ENCODE measurements around the gene TCP11. TPM values are rescaled to one million over a fixed set of nuclear protein-coding genes. Genes with fewer than 3 reads are reported as not detected.

The TCP11 gene
- total RNA-seq, 1 experiment from 2014 or later: not detected

- intact Hi-C loops (cut with micrococcal nuclease; ENCODE audit: unreplicated experiment) (no loop called here), in situ Hi-C loops (cut with HindIII; ENCODE audit: low pct_unique_long_range_greater_than_20kb, low sequenced_read_pairs) (no loop called here)
- Histone ChIP-seq H3K36me3 (ENCODE audit: control insufficient read depth, insufficient read depth, low read length) (no peaks in the 10 kb centered on the region), H3K9me3 (ENCODE audit: control insufficient read depth, insufficient read depth, low read depth, low read length) (no peaks in the 10 kb centered on the region), H3K27me3 (ENCODE audit: control insufficient read depth, insufficient read depth, low read length) (no peaks in the 10 kb centered on the region), H3K4me1 (ENCODE audit: control insufficient read depth, insufficient read depth, low read length) (peaks cover 7% of the 10 kb centered on the region; the same call in 1 of the 2 replicates), H3K27ac (ENCODE audit: low read length) (no peak overlapping the region), H3K4me3 (ENCODE audit: low read depth in 2 of 2, low read length in 2 of 2) (no peak overlapping the region)
- DNase-seq (ENCODE audit: low read depth, low spot score) (no peak), ATAC-seq (no peak)
- ChIA-PET CTCF (no interaction called here), POLR2A (interaction anchor here (1.0 kb wide), 1 partner anchor 11 kb away, joined by 23 read pairs; no protein-coding TSS in a partner anchor)
- TF ChIP-seq REST (IDR thresholded peaks at IDR 0.05; ENCODE audit: insufficient read depth in 1 of 2, low read depth in 2 of 2, low read length in 1 of 2) (no peak), SIN3A (IDR thresholded peaks at IDR 0.05; ENCODE audit: borderline replicate concordance, insufficient read depth, low read depth, low read length) (no peak)
- no TSS peak for BruUV-seq (replicated peaks)
Observed at GRCh38 chr6:35163836-35164235, 22.7 kb upstream of the TCP11 start.

- no peak for DNase-seq (ENCODE audit: low read depth, low spot score)
- ATAC-seq: no peak
- BruUV-seq (replicated peaks): no TSS peak
- H3K9me3 ChIP-seq (ENCODE audit: control insufficient read depth, insufficient read depth, low read depth, low read length): no peaks in the 10 kb centered on the region
- no peak overlapping the region for H3K4me3 ChIP-seq (ENCODE audit: low read depth in 2 of 2, low read length in 2 of 2)
- ChIA-PET POLR2A (no interaction called here), CTCF (no interaction called here)
- in situ Hi-C loops (cut with HindIII; ENCODE audit: low pct_unique_long_range_greater_than_20kb, low sequenced_read_pairs) (no loop called here), intact Hi-C loops (cut with micrococcal nuclease; ENCODE audit: unreplicated experiment) (no loop called here)
- no peak overlapping the region for H3K27ac ChIP-seq (ENCODE audit: low read length)
- no peak for TF ChIP-seq SIN3A (IDR thresholded peaks at IDR 0.05; ENCODE audit: borderline replicate concordance, insufficient read depth, low read depth, low read length)
- peak; percentile 52; the same call in 1 of the 2 replicates for TF ChIP-seq TCF7L2 (IDR thresholded peaks at IDR 0.05; ENCODE audit: low read depth, low read length)
- no peaks in the 10 kb centered on the region for H3K27me3 ChIP-seq (ENCODE audit: control insufficient read depth, insufficient read depth, low read length)
- H3K4me1 ChIP-seq (ENCODE audit: control insufficient read depth, insufficient read depth, low read length): peaks cover 7% of the 10 kb centered on the region; the same call in 1 of the 2 replicates
- no peaks in the 10 kb centered on the region for H3K36me3 ChIP-seq (ENCODE audit: control insufficient read depth, insufficient read depth, low read length)
Observed at GRCh38 chr6:35161776-35162607, 20.9 kb upstream of the TCP11 start.

- POLR2A ChIA-PET: no interaction called here
- in situ Hi-C loops (cut with HindIII; ENCODE audit: low pct_unique_long_range_greater_than_20kb, low sequenced_read_pairs): no loop called here
- H3K9me3 ChIP-seq (ENCODE audit: control insufficient read depth, insufficient read depth, low read depth, low read length): no peaks in the 10 kb centered on the region
- no peak overlapping the region for H3K27ac ChIP-seq (ENCODE audit: low read length)
- peaks cover 6% of the 10 kb centered on the region; the same call in 1 of the 2 replicates for H3K4me1 ChIP-seq (ENCODE audit: control insufficient read depth, insufficient read depth, low read length)
- TF ChIP-seq TCF7L2 (IDR thresholded peaks at IDR 0.05; ENCODE audit: low read depth, low read length) (no peak), POLR2AphosphoS5 (IDR thresholded peaks at IDR 0.05; ENCODE audit: low read depth, low read length) (no peak), SIN3A (IDR thresholded peaks at IDR 0.05; ENCODE audit: borderline replicate concordance, insufficient read depth, low read depth, low read length) (no peak), REST (IDR thresholded peaks at IDR 0.05; ENCODE audit: insufficient read depth in 1 of 2, low read depth in 2 of 2, low read length in 1 of 2) (no peak), CTCF (IDR thresholded peaks at IDR 0.05) (no peak)
- CTCF ChIA-PET: no interaction called here
- no peak overlapping the region for H3K4me3 ChIP-seq (ENCODE audit: low read depth in 2 of 2, low read length in 2 of 2)
- H3K27me3 ChIP-seq (ENCODE audit: control insufficient read depth, insufficient read depth, low read length): no peaks in the 10 kb centered on the region
- no peak for DNase-seq (ENCODE audit: low read depth, low spot score)
- BruUV-seq (replicated peaks): no TSS peak
- intact Hi-C loops (cut with micrococcal nuclease; ENCODE audit: unreplicated experiment): no loop called here
- H3K36me3 ChIP-seq (ENCODE audit: control insufficient read depth, insufficient read depth, low read length): no peaks in the 10 kb centered on the region
- no peak for ATAC-seq
Observed at GRCh38 chr6:35161266-35161665, 20.1 kb upstream of the TCP11 start.
